Nephron (organoid): ENCODE data around the gene CSN2.

ENCODE experiments used
- H3K27ac Mint-ChIP-seq, 3 experiments: 2 replicates each; pipeline ENCODE4 v1.8.0; 2020; ENCODE audit warnings: mixed read lengths in 3 of 3, mild to moderate bottlenecking in 2 of 3, moderate library complexity in 1 of 3
- H3K27me3 Mint-ChIP-seq: 2 replicates; pipeline ENCODE4 v1.8.0; 2021; ENCODE audit warnings: low read depth, mild to moderate bottlenecking, moderate library complexity, mixed read lengths
- H3K36me3 Mint-ChIP-seq: 2 replicates; pipeline ENCODE4 v1.8.0; 2020; ENCODE audit warnings: low read depth, mixed read lengths
- H3K4me1 Mint-ChIP-seq: 2 replicates; pipeline ENCODE4 v1.8.0; 2020; ENCODE audit warnings: mixed read lengths
- H3K4me3 Mint-ChIP-seq, 3 experiments: 2 replicates each; pipeline ENCODE4 v1.8.0; 2020; ENCODE audit warnings: mild to moderate bottlenecking in 3 of 3, mixed read lengths in 3 of 3, moderate library complexity in 2 of 3
- H3K9me3 Mint-ChIP-seq: 2 replicates; pipeline ENCODE4 v1.8.0; 2020; ENCODE audit warnings: mixed read lengths
- CTCF ChIP-seq, 3 experiments: fragments of 200-600 bp; sonication (generic); IDR thresholded peaks; one replicate each; pipeline ENCODE4 v1.5.0; 2021; ENCODE audit warnings: antibody characterized with exemption in 3 of 3; ENCODE audit not compliant: unreplicated experiment in 3 of 3

Gene CSN2

DNA sequence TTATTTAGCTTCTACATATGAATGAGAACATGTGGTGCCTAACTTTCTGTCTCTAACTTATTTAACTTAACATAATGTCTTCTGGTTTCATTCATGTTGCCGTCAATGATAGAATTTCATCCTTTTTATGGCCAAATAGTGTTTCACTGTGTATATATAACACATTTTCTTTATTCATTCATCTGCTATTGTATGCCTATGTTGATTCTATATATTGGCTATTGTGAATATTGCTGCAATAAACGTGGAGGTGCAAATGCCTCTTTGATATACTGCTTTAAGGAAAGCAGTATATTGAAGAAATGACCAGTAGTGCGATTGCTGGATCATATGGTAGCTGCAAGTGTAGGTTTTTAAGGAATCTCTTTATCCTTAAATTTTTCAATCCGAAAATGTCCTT, 44.7 kb downstream of the CSN2 start:
- no peak overlapping the region for H3K27ac Mint-ChIP-seq
- no peaks in the 10 kb centered on the region for H3K9me3 Mint-ChIP-seq
- TF ChIP-seq CTCF (IDR thresholded peaks at IDR 0.05; ENCODE audit: unreplicated experiment in 3 of 3) = no peak
- no peak overlapping the region for H3K4me3 Mint-ChIP-seq
- no peaks in the 10 kb centered on the region for H3K4me1 Mint-ChIP-seq
- no peaks in the 10 kb centered on the region for H3K36me3 Mint-ChIP-seq
- no peaks in the 10 kb centered on the region for H3K27me3 Mint-ChIP-seq

GRCh38 chr4:69910016-69910782, 55.3 kb downstream of the CSN2 start:
- no peaks in the 10 kb centered on the region for H3K36me3 Mint-ChIP-seq
- H3K4me1 Mint-ChIP-seq = peaks cover 5% of the 10 kb centered on the region
- no peak overlapping the region for H3K4me3 Mint-ChIP-seq
- no peaks in the 10 kb centered on the region for H3K27me3 Mint-ChIP-seq
- no peak overlapping the region for H3K27ac Mint-ChIP-seq
- TF ChIP-seq CTCF (IDR thresholded peaks at IDR 0.05; ENCODE audit: unreplicated experiment in 3 of 3) = no peak
- no peaks in the 10 kb centered on the region for H3K9me3 Mint-ChIP-seq

- H3K36me3 Mint-ChIP-seq = no peaks in the 10 kb centered on the region
- H3K9me3 Mint-ChIP-seq = peaks cover 3% of the 10 kb centered on the region
- no peaks in the 10 kb centered on the region for H3K27me3 Mint-ChIP-seq
- no peak overlapping the region for H3K27ac Mint-ChIP-seq
- no peaks in the 10 kb centered on the region for H3K4me1 Mint-ChIP-seq
- TF ChIP-seq CTCF (IDR thresholded peaks at IDR 0.05; ENCODE audit: unreplicated experiment in 3 of 3) = no peak
- no peak overlapping the region for H3K4me3 Mint-ChIP-seq
Measured at GRCh38 chr4:69909195-69909594, 56.3 kb downstream of the CSN2 start.

DNA sequence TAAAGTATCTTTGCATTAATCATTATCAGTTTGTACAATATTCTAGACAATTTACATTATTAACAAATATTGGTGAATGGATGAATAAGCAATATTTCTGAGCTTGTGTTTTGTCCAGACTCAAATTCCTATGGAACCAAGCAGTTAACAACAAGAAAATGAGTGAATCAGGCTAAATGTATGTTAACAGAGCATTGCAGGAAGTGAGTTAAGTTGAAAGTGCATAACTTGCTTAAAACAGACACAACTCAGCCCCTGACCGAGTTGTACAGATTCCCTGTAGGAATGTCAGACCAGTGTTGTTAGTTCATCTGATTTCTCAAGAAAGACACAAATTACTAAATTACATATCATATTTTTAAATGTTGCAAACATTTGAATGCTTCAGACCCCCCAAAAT, 58.4 kb downstream of the CSN2 start:
- no peak overlapping the region for H3K27ac Mint-ChIP-seq
- TF ChIP-seq CTCF (IDR thresholded peaks at IDR 0.05; ENCODE audit: unreplicated experiment in 3 of 3) = no peak
- H3K36me3 Mint-ChIP-seq = no peaks in the 10 kb centered on the region
- no peaks in the 10 kb centered on the region for H3K27me3 Mint-ChIP-seq
- no peak overlapping the region for H3K4me3 Mint-ChIP-seq
- no peaks in the 10 kb centered on the region for H3K4me1 Mint-ChIP-seq
- peaks cover 10% of the 10 kb centered on the region for H3K9me3 Mint-ChIP-seq
